Measurements from ENCODE around the gene KLF6. TPM values are rescaled to one million over a fixed set of nuclear protein-coding genes. Genes with fewer than 3 reads are reported as not detected.
A peak's percentile ranks its signal among the peaks of the same experiment; 100 is the strongest.

The KLF6 gene
- total RNA-seq, 1 experiment from 2014 or later: 282 TPM

- no peaks in the 10 kb centered on the region for H3K27me3 Mint-ChIP-seq (ENCODE audit: insufficient read depth, unreplicated experiment)
- CTCF ChIA-PET: no interaction called here
- no TSS peak for BruUV-seq (replicated peaks)
These were observed 5.8 kb upstream of the KLF6 start for GRCh38 chr10:3790858-3791257.

GRCh38 chr10:3790272-3790671 is 5.3 kb upstream of the KLF6 start:
- Mint-ChIP-seq H3K4me1 (ENCODE audit: insufficient read depth, unreplicated experiment) (peaks cover 9% of the 10 kb centered on the region), H3K4me3 (ENCODE audit: unreplicated experiment) (no peak overlapping the region), H3K9me3 (ENCODE audit: unreplicated experiment) (peaks cover 8% of the 10 kb centered on the region), H3K36me3 (ENCODE audit: insufficient read depth, unreplicated experiment) (peaks cover 14% of the 10 kb centered on the region), H3K27me3 (ENCODE audit: insufficient read depth, unreplicated experiment) (no peaks in the 10 kb centered on the region), H3K27ac (ENCODE audit: low read depth, unreplicated experiment) (no peak overlapping the region)
- ChIA-PET POLR2A (interaction anchor here (0.7 to 2.4 kb wide), 4 partner anchors 15 to 369 kb away, joined by 3 to 16 read pairs (median 4); no protein-coding TSS in a partner anchor), CTCF (no interaction called here)
- no TSS peak for BruUV-seq (replicated peaks)
- intact Hi-C loops (cut with micrococcal nuclease): no loop called here
- TF ChIP-seq, protein P1, sequence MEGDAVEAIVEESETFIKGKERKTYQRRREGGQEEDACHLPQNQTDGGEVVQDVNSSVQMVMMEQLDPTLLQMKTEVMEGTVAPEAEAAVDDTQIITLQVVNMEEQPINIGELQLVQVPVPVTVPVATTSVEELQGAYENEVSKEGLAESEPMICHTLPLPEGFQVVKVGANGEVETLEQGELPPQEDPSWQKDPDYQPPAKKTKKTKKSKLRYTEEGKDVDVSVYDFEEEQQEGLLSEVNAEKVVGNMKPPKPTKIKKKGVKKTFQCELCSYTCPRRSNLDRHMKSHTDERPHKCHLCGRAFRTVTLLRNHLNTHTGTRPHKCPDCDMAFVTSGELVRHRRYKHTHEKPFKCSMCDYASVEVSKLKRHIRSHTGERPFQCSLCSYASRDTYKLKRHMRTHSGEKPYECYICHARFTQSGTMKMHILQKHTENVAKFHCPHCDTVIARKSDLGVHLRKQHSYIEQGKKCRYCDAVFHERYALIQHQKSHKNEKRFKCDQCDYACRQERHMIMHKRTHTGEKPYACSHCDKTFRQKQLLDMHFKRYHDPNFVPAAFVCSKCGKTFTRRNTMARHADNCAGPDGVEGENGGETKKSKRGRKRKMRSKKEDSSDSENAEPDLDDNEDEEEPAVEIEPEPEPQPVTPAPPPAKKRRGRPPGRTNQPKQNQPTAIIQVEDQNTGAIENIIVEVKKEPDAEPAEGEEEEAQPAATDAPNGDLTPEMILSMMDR (IDR thresholded peaks at IDR 0.05; ENCODE audit: unreplicated experiment): no peak
- no peak for DNase-seq (ENCODE audit: unreplicated experiment)

More at GRCh38 chr10:3790858-3791257, 5.8 kb upstream of the KLF6 start:
- TF ChIP-seq, protein P1 (IDR thresholded peaks at IDR 0.05; ENCODE audit: unreplicated experiment): no peak
- POLR2A ChIA-PET: interaction anchor here (1.6 kb wide), 1 partner anchor 21 kb away, joined by 4 read pairs; no protein-coding TSS in a partner anchor
- Mint-ChIP-seq H3K27ac (ENCODE audit: low read depth, unreplicated experiment) (no peak overlapping the region), H3K36me3 (ENCODE audit: insufficient read depth, unreplicated experiment) (peaks cover 8% of the 10 kb centered on the region), H3K4me3 (ENCODE audit: unreplicated experiment) (no peak overlapping the region), H3K9me3 (ENCODE audit: unreplicated experiment) (peaks cover 8% of the 10 kb centered on the region), H3K4me1 (ENCODE audit: insufficient read depth, unreplicated experiment) (peaks cover 9% of the 10 kb centered on the region)
- intact Hi-C loops (cut with micrococcal nuclease): no loop called here
- no peak for DNase-seq (ENCODE audit: unreplicated experiment)

GRCh38 chr10:3789621-3790020 is 4.6 kb upstream of the KLF6 start:
- no peaks in the 10 kb centered on the region for H3K27me3 Mint-ChIP-seq (ENCODE audit: insufficient read depth, unreplicated experiment)
- no TSS peak for BruUV-seq (replicated peaks)
- peaks cover 20% of the 10 kb centered on the region for H3K36me3 Mint-ChIP-seq (ENCODE audit: insufficient read depth, unreplicated experiment)
- intact Hi-C loops (cut with micrococcal nuclease): no loop called here
- TF ChIP-seq, protein P1 (IDR thresholded peaks at IDR 0.05; ENCODE audit: unreplicated experiment): no peak
- CTCF ChIA-PET: no interaction called here
- POLR2A ChIA-PET: interaction anchor here (0.7 to 2.4 kb wide), 5 partner anchors 14 to 368 kb away, joined by 3 to 16 read pairs (median 4); no protein-coding TSS in a partner anchor
- no peak overlapping the region for H3K27ac Mint-ChIP-seq (ENCODE audit: low read depth, unreplicated experiment)
- no peak for DNase-seq (ENCODE audit: unreplicated experiment)
- H3K4me3 Mint-ChIP-seq (ENCODE audit: unreplicated experiment): no peak overlapping the region
- H3K4me1 Mint-ChIP-seq (ENCODE audit: insufficient read depth, unreplicated experiment): peaks cover 9% of the 10 kb centered on the region
- peaks cover 8% of the 10 kb centered on the region for H3K9me3 Mint-ChIP-seq (ENCODE audit: unreplicated experiment)

DNA sequence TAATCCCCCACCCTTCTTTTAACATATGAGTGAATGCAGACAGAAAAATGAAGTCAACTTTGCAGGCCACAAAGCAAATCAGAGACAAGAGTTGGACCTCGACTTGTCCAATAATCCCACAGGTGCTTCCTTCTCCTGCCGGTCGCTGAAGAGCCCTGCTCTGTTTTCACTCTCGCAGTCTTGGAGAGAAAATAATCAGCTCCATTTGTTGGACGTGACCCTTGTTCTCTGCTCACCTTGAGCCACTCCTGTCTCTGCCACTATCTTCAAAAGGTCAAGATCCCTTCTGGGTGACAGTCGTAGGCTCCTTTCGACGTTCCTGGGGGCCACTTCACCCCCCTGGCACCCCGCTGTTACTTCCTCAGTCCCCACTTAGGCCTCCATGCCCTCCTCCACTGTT is 2.8 kb upstream of the KLF6 start:
- Mint-ChIP-seq H3K4me1 (ENCODE audit: insufficient read depth, unreplicated experiment) (peaks cover 9% of the 10 kb centered on the region), H3K4me3 (ENCODE audit: unreplicated experiment) (no peak overlapping the region), H3K36me3 (ENCODE audit: insufficient read depth, unreplicated experiment) (peaks cover 38% of the 10 kb centered on the region), H3K9me3 (ENCODE audit: unreplicated experiment) (peaks cover 8% of the 10 kb centered on the region), H3K27me3 (ENCODE audit: insufficient read depth, unreplicated experiment) (no peaks in the 10 kb centered on the region), H3K27ac (ENCODE audit: low read depth, unreplicated experiment) (peak overlapping the region; percentile 100)
- no TSS peak for BruUV-seq (replicated peaks)
- POLR2A ChIA-PET: interaction anchor here (0.6 to 0.8 kb wide), 2 partner anchors 20 to 63 kb away, joined by 3 to 4 read pairs; no protein-coding TSS in a partner anchor
- DNase-seq (ENCODE audit: unreplicated experiment): no peak
- TF ChIP-seq, protein P1 (IDR thresholded peaks at IDR 0.05; ENCODE audit: unreplicated experiment): no peak
- CTCF ChIA-PET: no interaction called here
- intact Hi-C loops (cut with micrococcal nuclease): no loop called here

All from MCF 10A (cell line).